ELR (cell line): Measurements from ENCODE around the gene CPHXL.
A peak's percentile ranks its signal among the peaks of the same experiment; 100 is the strongest.

ENCODE experiments used
- DNase-seq: peaks from one replicate; pipeline ENCODE4 v3.0.0-alpha.2; 2015; ENCODE audit warnings: low read depth

The CPHXL gene

GRCh38 chr16:75726390-75726789 lies at the start of gene CPHXL:
CPHXL (minus strand) TSS chr16:75726490; CDS start chr16:75726442, 48 bp downstream.
- DNase-seq = no peak

- DNase-seq = no peak
Measured at GRCh38 chr16:75774197-75774596, 47.9 kb upstream of the CPHXL start.

- no peak for DNase-seq
Measured at GRCh38 chr16:75770051-75770450, 43.8 kb upstream of the CPHXL start.

GRCh38 chr16:75764154-75764768 lies 38.0 kb upstream of the CPHXL start:
- DNase-seq = peak; percentile 67

GRCh38 chr16:75763204-75763603 lies 36.9 kb upstream of the CPHXL start:
- DNase-seq = no peak

GRCh38 chr16:75762746-75763145 lies 36.5 kb upstream of the CPHXL start:
- DNase-seq = no peak

- DNase-seq = peak; percentile 23
Measured at GRCh38 chr16:75761108-75761507, 34.8 kb upstream of the CPHXL start.

- DNase-seq = no peak
Measured at GRCh38 chr16:75760018-75760519, 33.8 kb upstream of the CPHXL start.

GRCh38 chr16:75758215-75758614 lies 31.9 kb upstream of the CPHXL start:
- peak; percentile 18 for DNase-seq

- peak; percentile 6 for DNase-seq
Measured at GRCh38 chr16:75754141-75754540, 27.9 kb upstream of the CPHXL start.

GRCh38 chr16:75750528-75750927 lies 24.2 kb upstream of the CPHXL start:
- DNase-seq = no peak

GRCh38 chr16:75746359-75746758 lies 20.1 kb upstream of the CPHXL start:
- no peak for DNase-seq

GRCh38 chr16:75745823-75746222 lies 19.5 kb upstream of the CPHXL start:
- DNase-seq = no peak

- no peak for DNase-seq
Measured at GRCh38 chr16:75745242-75745641, 19.0 kb upstream of the CPHXL start.

GRCh38 chr16:75742424-75743047 lies 16.2 kb upstream of the CPHXL start:
- peak; percentile 36 for DNase-seq

GRCh38 chr16:75733305-75734211 lies 7.3 kb upstream of the CPHXL start:
- no peak for DNase-seq

GRCh38 chr16:75732871-75733270 lies 6.6 kb upstream of the CPHXL start:
- no peak for DNase-seq

GRCh38 chr16:75727221-75727620 lies 931 bp upstream of the CPHXL start:
- no peak for DNase-seq

- DNase-seq = no peak
Measured at GRCh38 chr16:75718452-75718851, 7.8 kb downstream of the CPHXL start.

- no peak for DNase-seq
Measured at GRCh38 chr16:75714661-75715060, 11.6 kb downstream of the CPHXL start.

- no peak for DNase-seq
Measured at GRCh38 chr16:75710344-75710743, 15.9 kb downstream of the CPHXL start.

- peak; percentile 48 for DNase-seq
Measured at GRCh38 chr16:75703306-75703705, 23.0 kb downstream of the CPHXL start.

GRCh38 chr16:75702242-75702641 lies 24.0 kb downstream of the CPHXL start:
- DNase-seq = peak; percentile 16
